ENCODE results near the gene SCAF1. TPM values are rescaled to one million over a fixed set of nuclear protein-coding genes. Genes with fewer than 3 reads are reported as not detected.

Gene SCAF1
- total and polyA plus RNA-seq, 2 of the 13 experiments (the other 11 are each of a cell fraction or from before 2014, with no cell fraction given): 3.3 to 6.1 TPM

GRCh38 chr19:49641688-49642491 lies at the start of gene SCAF1 (continued):
- peak; percentile 35 for TF ChIP-seq UBTF (CRISPR knock-in tag; IDR thresholded peaks at IDR 0.05)
- TF ChIP-seq HMGXB3 (CRISPR knock-in tag; IDR thresholded peaks at IDR 0.05; ENCODE audit: borderline replicate concordance): no peak
- TF ChIP-seq ZSCAN20 (CRISPR knock-in tag; IDR thresholded peaks at IDR 0.05; ENCODE audit: borderline replicate concordance): no peak
- peak; percentile 81 to 92 for TF ChIP-seq POLR2A (IDR thresholded peaks at IDR 0.05; ENCODE audit: insufficient read depth in 1 of 2, low read depth in 2 of 2, low read length in 2 of 2)
- no peak for TF ChIP-seq ZMAT3 (CRISPR knock-in tag; conservative IDR thresholded peaks at IDR 0.05)
- TF ChIP-seq ZBTB38 (CRISPR knock-in tag; IDR thresholded peaks at IDR 0.05): 0 out of 2 replicates have a peak, but pooled peaks have one; percentile 19
- no peak; the same call in 1 of the 2 replicates for TF ChIP-seq ZNF30 (CRISPR knock-in tag; IDR thresholded peaks at IDR 0.05)
- peak; percentile 48; the same call in 1 of the 2 replicates for TF ChIP-seq ZNF414 (CRISPR knock-in tag; IDR thresholded peaks at IDR 0.05)
- no peak for TF ChIP-seq REXO4 (CRISPR knock-in tag; IDR thresholded peaks at IDR 0.05; ENCODE audit: borderline replicate concordance)
- TF ChIP-seq CBX5 (CRISPR knock-in tag; IDR thresholded peaks at IDR 0.05; ENCODE audit: borderline replicate concordance): 0 out of 2 replicates have a peak, but pooled peaks have one; percentile 19
- TF ChIP-seq STAT6 (CRISPR knock-in tag; IDR thresholded peaks at IDR 0.05; ENCODE audit: borderline replicate concordance): no peak
- peak; percentile 94 for TF ChIP-seq SUZ12 (IDR thresholded peaks at IDR 0.05; ENCODE audit: low read depth, low read length)
- no peak for TF ChIP-seq ZNF34 (CRISPR knock-in tag; IDR thresholded peaks at IDR 0.05; ENCODE audit: borderline replicate concordance)
- TF ChIP-seq ZNF281 (CRISPR knock-in tag; IDR thresholded peaks at IDR 0.05; ENCODE audit: borderline replicate concordance): no peak

Data from HepG2 (cell line).